ENCODE data around the gene COL4A2.

DNA sequence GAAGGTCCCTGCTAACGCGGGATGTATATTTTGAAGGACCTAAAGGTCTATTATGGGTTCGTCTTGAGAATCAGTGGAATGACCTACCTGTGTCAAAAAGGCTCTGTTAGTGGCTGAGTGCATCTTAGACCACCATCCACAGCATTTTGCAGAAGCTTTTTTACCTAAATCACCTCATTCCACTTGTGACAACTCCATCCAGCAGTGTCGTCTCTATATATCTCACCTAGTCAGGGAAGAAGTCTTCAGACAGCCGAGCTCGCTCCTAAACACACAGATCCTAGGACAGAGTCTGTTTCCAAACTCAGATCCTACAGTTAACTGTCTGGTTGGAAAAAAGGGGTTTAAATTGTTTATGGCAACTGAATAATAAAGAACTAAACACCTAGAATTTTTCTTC is 33.8 kb upstream of the COL4A2 start:
- TF ChIP-seq CTCF (IDR thresholded peaks at IDR 0.05) (no peak), POLR2A (IDR thresholded peaks at IDR 0.05) (no peak), POLR2AphosphoS5 (IDR thresholded peaks at IDR 0.05) (no peak), EP300 (IDR thresholded peaks at IDR 0.05) (no peak)

All from suprapubic skin (tissue), 4 donors.